ENCODE results near the gene COMMD6. TPM values are rescaled to one million over a fixed set of nuclear protein-coding genes. Genes with fewer than 3 reads are reported as not detected.

COMMD6 gene
- total RNA-seq, 2 donors from 2014 or later: 6.3 to 286 TPM

DNA sequence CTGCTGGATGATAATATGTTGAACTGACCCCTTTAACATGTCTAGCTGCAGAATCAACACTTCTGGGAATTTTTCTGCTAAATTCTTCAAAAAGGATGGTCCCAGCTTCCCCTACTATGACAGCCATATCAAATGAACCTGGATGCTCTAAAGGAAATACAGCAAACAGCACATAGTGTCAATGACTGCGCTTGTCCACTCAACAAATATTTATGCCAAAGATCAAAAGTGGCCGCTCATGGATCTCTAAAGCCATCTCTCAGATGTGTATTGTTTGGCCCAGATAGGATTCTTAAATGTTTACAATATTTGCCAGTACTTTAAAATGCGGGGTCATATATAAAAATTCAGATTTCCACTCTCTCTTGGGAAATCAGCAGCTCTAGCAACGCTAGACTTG, 59.0 kb downstream of the COMMD6 start:
- H3K4me3 ChIP-seq: no peak overlapping the region
- no peak for ATAC-seq
- 91 to 95% methylated on average over 4 of the region's 4 CpGs for WGBS, 2 donors

More for the DNA sequence above, 59.0 kb downstream of the COMMD6 start:
- DNase-seq: no peak
- H3K36me3 ChIP-seq (replicated peaks in 1 of 2; ENCODE audit: insufficient read depth in 1 of 2, low read depth in 2 of 2): no peaks in the 10 kb centered on the region
- TF ChIP-seq, protein P1, sequence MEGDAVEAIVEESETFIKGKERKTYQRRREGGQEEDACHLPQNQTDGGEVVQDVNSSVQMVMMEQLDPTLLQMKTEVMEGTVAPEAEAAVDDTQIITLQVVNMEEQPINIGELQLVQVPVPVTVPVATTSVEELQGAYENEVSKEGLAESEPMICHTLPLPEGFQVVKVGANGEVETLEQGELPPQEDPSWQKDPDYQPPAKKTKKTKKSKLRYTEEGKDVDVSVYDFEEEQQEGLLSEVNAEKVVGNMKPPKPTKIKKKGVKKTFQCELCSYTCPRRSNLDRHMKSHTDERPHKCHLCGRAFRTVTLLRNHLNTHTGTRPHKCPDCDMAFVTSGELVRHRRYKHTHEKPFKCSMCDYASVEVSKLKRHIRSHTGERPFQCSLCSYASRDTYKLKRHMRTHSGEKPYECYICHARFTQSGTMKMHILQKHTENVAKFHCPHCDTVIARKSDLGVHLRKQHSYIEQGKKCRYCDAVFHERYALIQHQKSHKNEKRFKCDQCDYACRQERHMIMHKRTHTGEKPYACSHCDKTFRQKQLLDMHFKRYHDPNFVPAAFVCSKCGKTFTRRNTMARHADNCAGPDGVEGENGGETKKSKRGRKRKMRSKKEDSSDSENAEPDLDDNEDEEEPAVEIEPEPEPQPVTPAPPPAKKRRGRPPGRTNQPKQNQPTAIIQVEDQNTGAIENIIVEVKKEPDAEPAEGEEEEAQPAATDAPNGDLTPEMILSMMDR (IDR thresholded peaks at IDR 0.05): no peak
- no peak for TF ChIP-seq POLR2A (IDR thresholded peaks at IDR 0.05)
- H3K4me1 ChIP-seq: peaks cover 20% of the 10 kb centered on the region
- no peaks in the 10 kb centered on the region for H3K27me3 ChIP-seq
- no peak overlapping the region for H3K27ac ChIP-seq
- no peaks in the 10 kb centered on the region for H3K9me3 ChIP-seq
- intact Hi-C loops (cut with DNase I): no loop called here

Other genes starting within 250 kb of the COMMD6 start
- gene TBC1D4, start 55.7 kb downstream of the COMMD6 start, total RNA-seq: 10 to 100 TPM; 28.3 to 29.7 TPM
- gene UCHL3, start 11.9 kb upstream of the COMMD6 start, total RNA-seq: 10 to 100 TPM in 1 of 2 donors, 1 to 10 TPM in 1; 2.0 to 20.5 TPM
- gene LMO7, start 98.5 kb upstream of the COMMD6 start, total RNA-seq: 10 to 100 TPM; 50.6 to 56.0 TPM

Data from body of pancreas (tissue), 4 donors.